Measurements from ENCODE around the gene RPIA.
"Not testable (repeated sequence)": the region's sequence is repeated elsewhere in the genome, so short reads cannot be mapped to it uniquely, and the experiment has no call there.

The RPIA gene

GRCh38 chr2:88691339-88692183 lies at the start of gene RPIA:
RPIA (plus strand) TSS chr2:88691673; CDS start chr2:88691699, 26 bp downstream.
- peaks cover 32% of the 10 kb centered on the region for H3K9me3 ChIP-seq (ENCODE audit: control insufficient read depth, insufficient read depth, low read depth, low read length)
- no peaks in the 10 kb centered on the region for H3K27me3 ChIP-seq (ENCODE audit: control insufficient read depth, insufficient read depth, low read length)
- peak within 1 kb of the TSS; percentile 90 for H3K4me3 ChIP-seq (ENCODE audit: low read depth, low read length)
- H3K36me3 ChIP-seq (ENCODE audit: control insufficient read depth, insufficient read depth, low read length) = no peaks in the 10 kb centered on the region
- H3K9ac ChIP-seq (ENCODE audit: low read length) = peak within 1 kb of the TSS; percentile 82
- peaks cover 4% of the 10 kb centered on the region; the same call in 1 of the 2 replicates for H3K4me1 ChIP-seq (ENCODE audit: control insufficient read depth, insufficient read depth, low read length)
- peak within 1 kb of the TSS; percentile 22; the same call in 1 of the 2 replicates for H3K27ac ChIP-seq (ENCODE audit: low read depth, low read length)

GRCh38 chr2:88642278-88642677 lies 49.2 kb upstream of the RPIA start:
- no peak overlapping the region for H3K4me3 ChIP-seq (ENCODE audit: low read depth, low read length)
- H3K27me3 ChIP-seq (ENCODE audit: control insufficient read depth, insufficient read depth, low read length) = no peaks in the 10 kb centered on the region
- H3K9me3 ChIP-seq (ENCODE audit: control insufficient read depth, insufficient read depth, low read depth, low read length) = no peaks in the 10 kb centered on the region
- H3K27ac ChIP-seq (ENCODE audit: low read depth, low read length) = no peak overlapping the region
- 0 out of 2 replicates have a peak, but pooled peaks cover 7% of the 10 kb centered on the region for H3K4me1 ChIP-seq (ENCODE audit: control insufficient read depth, insufficient read depth, low read length)
- H3K36me3 ChIP-seq (ENCODE audit: control insufficient read depth, insufficient read depth, low read length) = no peaks in the 10 kb centered on the region
- H3K9ac ChIP-seq (ENCODE audit: low read length) = no peak overlapping the region

GRCh38 chr2:88645291-88645882 lies 46.1 kb upstream of the RPIA start:
- not testable (repeated sequence) for H3K4me3 ChIP-seq (ENCODE audit: low read depth, low read length); H3K9ac ChIP-seq (ENCODE audit: low read length); H3K27me3 ChIP-seq (ENCODE audit: control insufficient read depth, insufficient read depth, low read length); H3K4me1 ChIP-seq (ENCODE audit: control insufficient read depth, insufficient read depth, low read length); H3K9me3 ChIP-seq (ENCODE audit: control insufficient read depth, insufficient read depth, low read depth, low read length); H3K36me3 ChIP-seq (ENCODE audit: control insufficient read depth, insufficient read depth, low read length); H3K27ac ChIP-seq (ENCODE audit: low read depth, low read length)

GRCh38 chr2:88651646-88652045 lies 39.8 kb upstream of the RPIA start:
- no peaks in the 10 kb centered on the region for H3K36me3 ChIP-seq (ENCODE audit: control insufficient read depth, insufficient read depth, low read length)
- H3K27me3 ChIP-seq (ENCODE audit: control insufficient read depth, insufficient read depth, low read length) = no peaks in the 10 kb centered on the region
- H3K9ac ChIP-seq (ENCODE audit: low read length) = no peak overlapping the region
- no peak overlapping the region for H3K4me3 ChIP-seq (ENCODE audit: low read depth, low read length)
- no peaks in the 10 kb centered on the region for H3K9me3 ChIP-seq (ENCODE audit: control insufficient read depth, insufficient read depth, low read depth, low read length)
- no peak overlapping the region for H3K27ac ChIP-seq (ENCODE audit: low read depth, low read length)
- no peaks in the 10 kb centered on the region for H3K4me1 ChIP-seq (ENCODE audit: control insufficient read depth, insufficient read depth, low read length)

- no peaks in the 10 kb centered on the region for H3K36me3 ChIP-seq (ENCODE audit: control insufficient read depth, insufficient read depth, low read length)
- no peak overlapping the region for H3K27ac ChIP-seq (ENCODE audit: low read depth, low read length)
- H3K9me3 ChIP-seq (ENCODE audit: control insufficient read depth, insufficient read depth, low read depth, low read length) = no peaks in the 10 kb centered on the region
- H3K4me3 ChIP-seq (ENCODE audit: low read depth, low read length) = no peak overlapping the region
- H3K4me1 ChIP-seq (ENCODE audit: control insufficient read depth, insufficient read depth, low read length) = peaks cover 16% of the 10 kb centered on the region
- no peak overlapping the region for H3K9ac ChIP-seq (ENCODE audit: low read length)
- H3K27me3 ChIP-seq (ENCODE audit: control insufficient read depth, insufficient read depth, low read length) = no peaks in the 10 kb centered on the region
Observed at GRCh38 chr2:88654714-88655113, 36.8 kb upstream of the RPIA start.

- H3K27me3 ChIP-seq (ENCODE audit: control insufficient read depth, insufficient read depth, low read length) = no peaks in the 10 kb centered on the region
- no peak overlapping the region for H3K9ac ChIP-seq (ENCODE audit: low read length)
- no peaks in the 10 kb centered on the region for H3K36me3 ChIP-seq (ENCODE audit: control insufficient read depth, insufficient read depth, low read length)
- H3K4me3 ChIP-seq (ENCODE audit: low read depth, low read length) = no peak overlapping the region
- no peak overlapping the region for H3K27ac ChIP-seq (ENCODE audit: low read depth, low read length)
- H3K4me1 ChIP-seq (ENCODE audit: control insufficient read depth, insufficient read depth, low read length) = peaks cover 17% of the 10 kb centered on the region
- no peaks in the 10 kb centered on the region for H3K9me3 ChIP-seq (ENCODE audit: control insufficient read depth, insufficient read depth, low read depth, low read length)
Observed at GRCh38 chr2:88656690-88657089, 34.8 kb upstream of the RPIA start.

- Histone ChIP-seq H3K4me1 (ENCODE audit: control insufficient read depth, insufficient read depth, low read length) (peaks cover 17% of the 10 kb centered on the region), H3K27me3 (ENCODE audit: control insufficient read depth, insufficient read depth, low read length) (no peaks in the 10 kb centered on the region), H3K9ac (ENCODE audit: low read length) (no peak overlapping the region), H3K36me3 (ENCODE audit: control insufficient read depth, insufficient read depth, low read length) (no peaks in the 10 kb centered on the region), H3K4me3 (ENCODE audit: low read depth, low read length) (no peak overlapping the region), H3K27ac (ENCODE audit: low read depth, low read length) (no peak overlapping the region), H3K9me3 (ENCODE audit: control insufficient read depth, insufficient read depth, low read depth, low read length) (no peaks in the 10 kb centered on the region)
Observed at GRCh38 chr2:88657131-88657530, 34.3 kb upstream of the RPIA start.

GRCh38 chr2:88658326-88658725 lies 33.1 kb upstream of the RPIA start:
- H3K4me1 ChIP-seq (ENCODE audit: control insufficient read depth, insufficient read depth, low read length) = peaks cover 17% of the 10 kb centered on the region
- H3K4me3 ChIP-seq (ENCODE audit: low read depth, low read length) = no peak overlapping the region
- no peaks in the 10 kb centered on the region for H3K36me3 ChIP-seq (ENCODE audit: control insufficient read depth, insufficient read depth, low read length)
- no peak overlapping the region for H3K9ac ChIP-seq (ENCODE audit: low read length)
- H3K27me3 ChIP-seq (ENCODE audit: control insufficient read depth, insufficient read depth, low read length) = no peaks in the 10 kb centered on the region
- H3K27ac ChIP-seq (ENCODE audit: low read depth, low read length) = peak overlapping the region; percentile 38; the same call in 1 of the 2 replicates
- no peaks in the 10 kb centered on the region for H3K9me3 ChIP-seq (ENCODE audit: control insufficient read depth, insufficient read depth, low read depth, low read length)

- H3K27ac ChIP-seq (ENCODE audit: low read depth, low read length) = peak overlapping the region; percentile 70
- H3K36me3 ChIP-seq (ENCODE audit: control insufficient read depth, insufficient read depth, low read length) = no peaks in the 10 kb centered on the region
- no peaks in the 10 kb centered on the region for H3K27me3 ChIP-seq (ENCODE audit: control insufficient read depth, insufficient read depth, low read length)
- no peak overlapping the region for H3K4me3 ChIP-seq (ENCODE audit: low read depth, low read length)
- H3K9ac ChIP-seq (ENCODE audit: low read length) = peak overlapping the region; percentile 18
- H3K9me3 ChIP-seq (ENCODE audit: control insufficient read depth, insufficient read depth, low read depth, low read length) = peaks cover 5% of the 10 kb centered on the region; the same call in 1 of the 2 replicates
- H3K4me1 ChIP-seq (ENCODE audit: control insufficient read depth, insufficient read depth, low read length) = peaks cover 17% of the 10 kb centered on the region
Observed at GRCh38 chr2:88658881-88659537, 32.5 kb upstream of the RPIA start.

- peak overlapping the region; percentile 18 for H3K9ac ChIP-seq (ENCODE audit: low read length)
- H3K27ac ChIP-seq (ENCODE audit: low read depth, low read length) = peak overlapping the region; percentile 70
Observed at GRCh38 chr2:88659538-88659915, 31.9 kb upstream of the RPIA start.

GRCh38 chr2:88660622-88661021 lies 30.9 kb upstream of the RPIA start:
- no peaks in the 10 kb centered on the region for H3K36me3 ChIP-seq (ENCODE audit: control insufficient read depth, insufficient read depth, low read length)
- peaks cover 5% of the 10 kb centered on the region; the same call in 1 of the 2 replicates for H3K9me3 ChIP-seq (ENCODE audit: control insufficient read depth, insufficient read depth, low read depth, low read length)
- peaks cover 17% of the 10 kb centered on the region for H3K4me1 ChIP-seq (ENCODE audit: control insufficient read depth, insufficient read depth, low read length)
- H3K9ac ChIP-seq (ENCODE audit: low read length) = no peak overlapping the region
- H3K27ac ChIP-seq (ENCODE audit: low read depth, low read length) = no peak overlapping the region
- H3K4me3 ChIP-seq (ENCODE audit: low read depth, low read length) = no peak overlapping the region
- H3K27me3 ChIP-seq (ENCODE audit: control insufficient read depth, insufficient read depth, low read length) = no peaks in the 10 kb centered on the region

More at GRCh38 chr2:88659538-88659915, 31.9 kb upstream of the RPIA start:
- peaks cover 5% of the 10 kb centered on the region; the same call in 1 of the 2 replicates for H3K9me3 ChIP-seq (ENCODE audit: control insufficient read depth, insufficient read depth, low read depth, low read length)
- H3K36me3 ChIP-seq (ENCODE audit: control insufficient read depth, insufficient read depth, low read length) = no peaks in the 10 kb centered on the region
- H3K4me1 ChIP-seq (ENCODE audit: control insufficient read depth, insufficient read depth, low read length) = peaks cover 17% of the 10 kb centered on the region
- H3K4me3 ChIP-seq (ENCODE audit: low read depth, low read length) = no peak overlapping the region
- H3K27me3 ChIP-seq (ENCODE audit: control insufficient read depth, insufficient read depth, low read length) = no peaks in the 10 kb centered on the region

All from HUES6 (cell line).